ENCODE results near the gene ZNF19.
A peak's percentile ranks its signal among the peaks of the same experiment; 100 is the strongest.

ZNF19 gene

GRCh38 chr16:71428883-71429282 is 60.2 kb downstream of the ZNF19 start:
- Histone ChIP-seq H3K4me1 (ENCODE audit: control insufficient read depth, insufficient read depth, low read length, unreplicated experiment) (no peaks in the 10 kb centered on the region), H2AFZ (ENCODE audit: low read length, unreplicated experiment) (no peak overlapping the region), H3K27me3 (ENCODE audit: insufficient read depth, low read length) (peaks cover 34% of the 10 kb centered on the region), H3K4me3 (ENCODE audit: low read depth, low read length) (no peak overlapping the region), H3K36me3 (ENCODE audit: insufficient read depth, low read length) (no peaks in the 10 kb centered on the region), H3K27ac (ENCODE audit: low read depth, low read length) (no peak overlapping the region), H3K79me2 (ENCODE audit: control insufficient read depth, insufficient read depth, low read length, unreplicated experiment) (no peaks in the 10 kb centered on the region)

GRCh38 chr16:71428385-71428784 is 60.7 kb downstream of the ZNF19 start:
- Histone ChIP-seq H3K4me1 (ENCODE audit: control insufficient read depth, insufficient read depth, low read length, unreplicated experiment) (no peaks in the 10 kb centered on the region), H3K27me3 (ENCODE audit: insufficient read depth, low read length) (peaks cover 36% of the 10 kb centered on the region), H3K36me3 (ENCODE audit: insufficient read depth, low read length) (no peaks in the 10 kb centered on the region), H3K4me3 (ENCODE audit: low read depth, low read length) (no peak overlapping the region), H3K27ac (ENCODE audit: low read depth, low read length) (no peak overlapping the region), H2AFZ (ENCODE audit: low read length, unreplicated experiment) (no peak overlapping the region), H3K79me2 (ENCODE audit: control insufficient read depth, insufficient read depth, low read length, unreplicated experiment) (no peaks in the 10 kb centered on the region)

GRCh38 chr16:71426880-71427615 is 62.1 kb downstream of the ZNF19 start:
- no peak overlapping the region for H2AFZ ChIP-seq (ENCODE audit: low read length, unreplicated experiment)
- H3K4me1 ChIP-seq (ENCODE audit: control insufficient read depth, insufficient read depth, low read length, unreplicated experiment) = no peaks in the 10 kb centered on the region
- no peaks in the 10 kb centered on the region for H3K36me3 ChIP-seq (ENCODE audit: insufficient read depth, low read length)
- no peaks in the 10 kb centered on the region for H3K79me2 ChIP-seq (ENCODE audit: control insufficient read depth, insufficient read depth, low read length, unreplicated experiment)
- no peak overlapping the region for H3K4me3 ChIP-seq (ENCODE audit: low read depth, low read length)
- peaks cover 41% of the 10 kb centered on the region for H3K27me3 ChIP-seq (ENCODE audit: insufficient read depth, low read length)
- no peak overlapping the region for H3K27ac ChIP-seq (ENCODE audit: low read depth, low read length)

- peaks cover 46% of the 10 kb centered on the region for H3K27me3 ChIP-seq (ENCODE audit: insufficient read depth, low read length)
- H2AFZ ChIP-seq (ENCODE audit: low read length, unreplicated experiment) = peak overlapping the region; percentile 41
- H3K4me1 ChIP-seq (ENCODE audit: control insufficient read depth, insufficient read depth, low read length, unreplicated experiment) = no peaks in the 10 kb centered on the region
- H3K79me2 ChIP-seq (ENCODE audit: control insufficient read depth, insufficient read depth, low read length, unreplicated experiment) = no peaks in the 10 kb centered on the region
- H3K36me3 ChIP-seq (ENCODE audit: insufficient read depth, low read length) = no peaks in the 10 kb centered on the region
- no peak overlapping the region for H3K27ac ChIP-seq (ENCODE audit: low read depth, low read length)
- peak overlapping the region; percentile 82 for H3K4me3 ChIP-seq (ENCODE audit: low read depth, low read length)
These were observed 62.9 kb downstream of the ZNF19 start for GRCh38 chr16:71426069-71426879.

- Histone ChIP-seq H3K4me1 (ENCODE audit: control insufficient read depth, insufficient read depth, low read length, unreplicated experiment) (no peaks in the 10 kb centered on the region), H3K27ac (ENCODE audit: low read depth, low read length) (no peak overlapping the region), H3K36me3 (ENCODE audit: insufficient read depth, low read length) (no peaks in the 10 kb centered on the region), H3K79me2 (ENCODE audit: control insufficient read depth, insufficient read depth, low read length, unreplicated experiment) (no peaks in the 10 kb centered on the region), H2AFZ (ENCODE audit: low read length, unreplicated experiment) (peak overlapping the region; percentile 41), H3K27me3 (ENCODE audit: insufficient read depth, low read length) (peaks cover 47% of the 10 kb centered on the region), H3K4me3 (ENCODE audit: low read depth, low read length) (peak overlapping the region; percentile 82)
These were observed 63.4 kb downstream of the ZNF19 start for GRCh38 chr16:71425746-71426068.

GRCh38 chr16:71424626-71425025 is 64.5 kb downstream of the ZNF19 start:
- Histone ChIP-seq H2AFZ (ENCODE audit: low read length, unreplicated experiment) (no peak overlapping the region), H3K79me2 (ENCODE audit: control insufficient read depth, insufficient read depth, low read length, unreplicated experiment) (no peaks in the 10 kb centered on the region), H3K4me1 (ENCODE audit: control insufficient read depth, insufficient read depth, low read length, unreplicated experiment) (no peaks in the 10 kb centered on the region), H3K4me3 (ENCODE audit: low read depth, low read length) (no peak overlapping the region), H3K36me3 (ENCODE audit: insufficient read depth, low read length) (no peaks in the 10 kb centered on the region), H3K27ac (ENCODE audit: low read depth, low read length) (no peak overlapping the region), H3K27me3 (ENCODE audit: insufficient read depth, low read length) (peaks cover 44% of the 10 kb centered on the region)

GRCh38 chr16:71423865-71424264 is 65.3 kb downstream of the ZNF19 start:
- H3K27me3 ChIP-seq (ENCODE audit: insufficient read depth, low read length) = peaks cover 49% of the 10 kb centered on the region
- H3K27ac ChIP-seq (ENCODE audit: low read depth, low read length) = no peak overlapping the region
- no peak overlapping the region for H2AFZ ChIP-seq (ENCODE audit: low read length, unreplicated experiment)
- H3K36me3 ChIP-seq (ENCODE audit: insufficient read depth, low read length) = no peaks in the 10 kb centered on the region
- H3K4me1 ChIP-seq (ENCODE audit: control insufficient read depth, insufficient read depth, low read length, unreplicated experiment) = no peaks in the 10 kb centered on the region
- H3K79me2 ChIP-seq (ENCODE audit: control insufficient read depth, insufficient read depth, low read length, unreplicated experiment) = no peaks in the 10 kb centered on the region
- H3K4me3 ChIP-seq (ENCODE audit: low read depth, low read length) = no peak overlapping the region

Data from ACC112 (cell line).